Measurements from ENCODE around the gene OR10A2.
"Not testable (repeated sequence)": the region's sequence is repeated elsewhere in the genome, so short reads cannot be mapped to it uniquely, and the experiment has no call there.

The OR10A2 gene

GRCh38 chr11:6888830-6889229 lies 26.0 kb downstream of the OR10A2 start:
- no peak for DNase-seq

GRCh38 chr11:6889835-6890234 lies 27.0 kb downstream of the OR10A2 start:
- no peak for DNase-seq

GRCh38 chr11:6892400-6892799 lies 29.5 kb downstream of the OR10A2 start, which contains the start of gene OR2D2:
Gene OR2D2 (minus strand): TSS chr11:6892500. CDS start chr11:6892500, 0 bp downstream.
- no peak for DNase-seq

- DNase-seq, result no peak
These were observed 31.2 kb downstream of the OR10A2 start for GRCh38 chr11:6894097-6894496.

- DNase-seq, result no peak
These were observed 32.2 kb downstream of the OR10A2 start for GRCh38 chr11:6895010-6895409.

- DNase-seq, result no peak
These were observed 36.1 kb downstream of the OR10A2 start for GRCh38 chr11:6898911-6899310.

- no peak for DNase-seq
These were observed 37.6 kb downstream of the OR10A2 start for GRCh38 chr11:6900327-6900999.

- DNase-seq, result not testable (repeated sequence)
These were observed 41.9 kb downstream of the OR10A2 start for GRCh38 chr11:6904804-6905203.

GRCh38 chr11:6911378-6911777 lies 48.5 kb downstream of the OR10A2 start:
- no peak for DNase-seq

- no peak for DNase-seq
These were observed 49.1 kb downstream of the OR10A2 start for GRCh38 chr11:6911948-6912347.

GRCh38 chr11:6919698-6920097 lies 56.8 kb downstream of the OR10A2 start:
- no peak for DNase-seq

- no peak for DNase-seq
These were observed 57.8 kb downstream of the OR10A2 start, which contains the start of gene OR2D3 for GRCh38 chr11:6920702-6921101. Gene OR2D3 (plus strand): TSS chr11:6921002. CDS start chr11:6921002, 0 bp downstream.
